ENCODE measurements around the gene CD8B2.
"Not testable (repeated sequence)": the region's sequence is repeated elsewhere in the genome, so short reads cannot be mapped to it uniquely, and the experiment has no call there.

CD8B2 gene

GRCh38 chr2:106513391-106513790 lies 26.2 kb downstream of the CD8B2 start:
- DNase-seq, result not testable (repeated sequence)

GRCh38 chr2:106514827-106515226 lies 27.7 kb downstream of the CD8B2 start:
- not testable (repeated sequence) for DNase-seq

- DNase-seq, result no peak
These were observed 29.3 kb downstream of the CD8B2 start for GRCh38 chr2:106516436-106516835.

GRCh38 chr2:106516864-106517263 lies 29.7 kb downstream of the CD8B2 start:
- DNase-seq, result no peak

GRCh38 chr2:106517329-106517728 lies 30.2 kb downstream of the CD8B2 start:
- DNase-seq, result no peak

GRCh38 chr2:106519767-106520166 lies 32.6 kb downstream of the CD8B2 start:
- DNase-seq, result no peak

- DNase-seq, result no peak
These were observed 33.9 kb downstream of the CD8B2 start for GRCh38 chr2:106521016-106521415.

GRCh38 chr2:106523976-106524665 lies 37.0 kb downstream of the CD8B2 start:
- no peak for DNase-seq

- DNase-seq, result no peak
These were observed 43.7 kb downstream of the CD8B2 start for GRCh38 chr2:106530866-106531265.

- no peak for DNase-seq
These were observed 44.6 kb downstream of the CD8B2 start for GRCh38 chr2:106531676-106532214.

- no peak for DNase-seq
These were observed 45.1 kb downstream of the CD8B2 start for GRCh38 chr2:106532236-106532635.

GRCh38 chr2:106534471-106534870 lies 47.3 kb downstream of the CD8B2 start:
- DNase-seq, result no peak

- DNase-seq, result no peak
These were observed 49.3 kb downstream of the CD8B2 start for GRCh38 chr2:106536490-106536889.

- DNase-seq, result no peak
These were observed 49.9 kb downstream of the CD8B2 start for GRCh38 chr2:106537047-106537446.

GRCh38 chr2:106537791-106538191 lies 50.6 kb downstream of the CD8B2 start:
- no peak for DNase-seq

GRCh38 chr2:106540886-106541285 lies 53.7 kb downstream of the CD8B2 start:
- no peak for DNase-seq

- DNase-seq, result no peak
These were observed 54.2 kb downstream of the CD8B2 start for GRCh38 chr2:106541333-106541732.

- no peak for DNase-seq
These were observed 55.7 kb downstream of the CD8B2 start for GRCh38 chr2:106542746-106543359.

- DNase-seq, result no peak
These were observed 57.8 kb downstream of the CD8B2 start for GRCh38 chr2:106545007-106545406.

- DNase-seq, result no peak
These were observed 59.3 kb downstream of the CD8B2 start for GRCh38 chr2:106546391-106546990.

GRCh38 chr2:106547164-106547903 lies 60.2 kb downstream of the CD8B2 start:
- no peak for DNase-seq

GRCh38 chr2:106551417-106552130 lies 64.4 kb downstream of the CD8B2 start:
- no peak for DNase-seq

GRCh38 chr2:106552921-106553320 lies 65.8 kb downstream of the CD8B2 start:
- no peak for DNase-seq
